Testis (tissue), 3 donors: Measurements from ENCODE around the gene DNM3. TPM values are rescaled to one million over a fixed set of nuclear protein-coding genes. Genes with fewer than 3 reads are reported as not detected.

Experiments used
- DNase-seq: peaks from one replicate; pipeline ENCODE4 v3.0.0-alpha.2; 2019
- H3K27ac ChIP-seq, 2 donors: fragments of 200-600 bp; sonication (generic); one replicate each; pipeline ENCODE4 v1.5.1; 2019
- H3K27me3 ChIP-seq: fragments of 200-600 bp; sonication (generic); one replicate; pipeline ENCODE4 v1.5.1; 2019
- H3K36me3 ChIP-seq: fragments of 200-600 bp; sonication (generic); one replicate; pipeline ENCODE4 v1.5.1; 2017; ENCODE audit warnings: low read depth; ENCODE audit errors: missing control alignments
- H3K4me1 ChIP-seq: fragments of 200-600 bp; sonication (generic); one replicate; pipeline ENCODE4 v1.5.1; 2019
- H3K4me3 ChIP-seq, 2 donors: fragments of 200-600 bp; sonication (generic); one replicate each; pipeline ENCODE4 v1.5.1; 2017 to 2019
- H3K9me3 ChIP-seq: fragments of 200-600 bp; sonication (generic); one replicate; pipeline ENCODE4 v1.5.1; 2017
- CTCF ChIP-seq, 3 experiments: fragments of 450-650 bp in 2 of 3; fragments of 200-600 bp in 1 of 3; sonication (generic) in 1 of 3; IDR thresholded peaks; one replicate each; pipeline ENCODE4 v1.5.1; 2016 to 2019; ENCODE audit warnings: antibody characterized with exemption in 3 of 3, mild to moderate bottlenecking in 2 of 3, moderate library complexity in 1 of 3
- POLR2A ChIP-seq: fragments of 450-650 bp; IDR thresholded peaks from one replicate; pipeline ENCODE4 v1.6.1; 2017; ENCODE audit warnings: antibody characterized with exemption, mild to moderate bottlenecking, moderate library complexity
- WGBS, 2 donors: methylation state at CpG; one replicate each; pipeline ENCODE4 v1.1.5; 2018; 5-methylcytosine and 5-hydroxymethylcytosine counted together
- intact Hi-C: fragments of 100-400 bp; cut with DNase I; formaldehyde crosslinking; loops from one replicate; pipeline ENCODE4 v1.15.1; 2023; ENCODE audit warnings: low total_unique reads
- polyA plus RNA-seq: library from polyadenylated mRNA; stranded (reverse); fragments of 350-450 nt; fragmentation: Illumina TruSeq; extraction: RNeasy Lipid Tissue Mini Kit (QIAGEN cat#74804); gene quantifications from one replicate; pipeline ENCODE4 v1.2.3, GENCODE V29; 2014; ENCODE audit warnings: low read depth, low replicate concordance; ENCODE audit not compliant: insufficient read depth
- total RNA-seq, 2 donors: library from RNA; depleted of rRNA; stranded (reverse); fragments of >200 nt; gene quantifications; one replicate each; pipeline ENCODE4 v1.2.3, GENCODE V29; 2016

The DNM3 gene
- total and polyA plus RNA-seq, 3 donors from 2014 or later: 4.9 to 10.2 (median 8.4) TPM

GRCh38 chr1:172212124-172212523, 370.8 kb downstream of the DNM3 start:
- no peaks in the 10 kb centered on the region for H3K9me3 ChIP-seq
- no peak for DNase-seq
- H3K4me3 ChIP-seq: no peak overlapping the region
- H3K27ac ChIP-seq: no peak overlapping the region
- 72 to 80% methylated on average over 3 of the region's 3 CpGs for WGBS, 2 donors
- no peaks in the 10 kb centered on the region for H3K4me1 ChIP-seq
- no peaks in the 10 kb centered on the region for H3K27me3 ChIP-seq
- TF ChIP-seq CTCF (IDR thresholded peaks at IDR 0.05) (no peak), POLR2A (no peak)
- no peaks in the 10 kb centered on the region for H3K36me3 ChIP-seq
- intact Hi-C loops: no loop called here

GRCh38 chr1:172215006-172215405, 373.7 kb downstream of the DNM3 start:
- no peaks in the 10 kb centered on the region for H3K27me3 ChIP-seq
- no peak overlapping the region for H3K4me3 ChIP-seq
- no peak overlapping the region for H3K27ac ChIP-seq
- 95 to 97% methylated on average over 3 of the region's 3 CpGs for WGBS, 2 donors
- H3K9me3 ChIP-seq: no peaks in the 10 kb centered on the region
- no peak for DNase-seq
- no peaks in the 10 kb centered on the region for H3K4me1 ChIP-seq
- intact Hi-C loops: no loop called here
- TF ChIP-seq POLR2A: no peak
- TF ChIP-seq CTCF (IDR thresholded peaks at IDR 0.05): no peak
- no peaks in the 10 kb centered on the region for H3K36me3 ChIP-seq

GRCh38 chr1:172219966-172220365, 378.7 kb downstream of the DNM3 start:
- DNase-seq: no peak
- Histone ChIP-seq H3K9me3 (no peaks in the 10 kb centered on the region), H3K27ac (no peak overlapping the region), H3K27me3 (no peaks in the 10 kb centered on the region), H3K4me3 (no peak overlapping the region), H3K36me3 (no peaks in the 10 kb centered on the region), H3K4me1 (no peaks in the 10 kb centered on the region)
- intact Hi-C loops: no loop called here
- 92 to 94% methylated on average over 1 of the region's 1 CpG for WGBS, 2 donors
- no peak for TF ChIP-seq CTCF (IDR thresholded peaks at IDR 0.05)
- no peak for TF ChIP-seq POLR2A

GRCh38 chr1:172220376-172220775, 379.1 kb downstream of the DNM3 start:
- H3K4me1 ChIP-seq: no peaks in the 10 kb centered on the region
- no peaks in the 10 kb centered on the region for H3K9me3 ChIP-seq
- no peaks in the 10 kb centered on the region for H3K27me3 ChIP-seq
- 81 to 88% methylated on average over 2 of the region's 2 CpGs for WGBS, 2 donors
- intact Hi-C loops: no loop called here
- H3K4me3 ChIP-seq: no peak overlapping the region
- H3K36me3 ChIP-seq: no peaks in the 10 kb centered on the region
- H3K27ac ChIP-seq: no peak overlapping the region
- no peak for DNase-seq
- TF ChIP-seq POLR2A (no peak), CTCF (IDR thresholded peaks at IDR 0.05) (no peak)

- Histone ChIP-seq H3K9me3 (no peaks in the 10 kb centered on the region), H3K4me3 (no peak overlapping the region), H3K36me3 (no peaks in the 10 kb centered on the region), H3K27ac (no peak overlapping the region), H3K27me3 (no peaks in the 10 kb centered on the region), H3K4me1 (no peaks in the 10 kb centered on the region)
- 92 to 98% methylated on average over 2 of the region's 2 CpGs for WGBS, 2 donors
- TF ChIP-seq POLR2A (no peak), CTCF (IDR thresholded peaks at IDR 0.05) (no peak)
- DNase-seq: no peak
- intact Hi-C loops: no loop called here
Measured at GRCh38 chr1:172221436-172221835, 380.1 kb downstream of the DNM3 start.
